ENCODE data around the gene ZNF835. TPM values are rescaled to one million over a fixed set of nuclear protein-coding genes. Genes with fewer than 3 reads are reported as not detected.
A peak's percentile ranks its signal among the peaks of the same experiment; 100 is the strongest.

Gene ZNF835
- total and polyA plus RNA-seq, 2 of the 13 experiments (the other 11 are each of a cell fraction or from before 2014, with no cell fraction given), result not detected

GRCh38 chr19:56637976-56638555 lies 33.5 kb downstream of the ZNF835 start (continued):
- TF ChIP-seq ZBTB44 (CRISPR knock-in tag; IDR thresholded peaks at IDR 0.05) (peak; percentile 100), CEBPG (CRISPR knock-in tag; IDR thresholded peaks at IDR 0.05) (peak; percentile 60), ARNTL (CRISPR knock-in tag; IDR thresholded peaks at IDR 0.05) (peak; percentile 97), MTA1 (CRISPR knock-in tag; IDR thresholded peaks at IDR 0.05; ENCODE audit: borderline replicate concordance) (peak; percentile 63; the same call in 1 of the 2 replicates), ZNF160 (CRISPR knock-in tag; IDR thresholded peaks at IDR 0.05) (peak; percentile 99), FOXM1 (CRISPR knock-in tag; IDR thresholded peaks at IDR 0.05) (peak; percentile 98), PTBP1 (IDR thresholded peaks at IDR 0.05; ENCODE audit: low read depth, low read length, poor library complexity, severe bottlenecking) (no peak), NCOA2 (CRISPR knock-in tag; IDR thresholded peaks at IDR 0.05) (peak; percentile 91), ZNF20 (CRISPR knock-in tag; IDR thresholded peaks at IDR 0.05) (peak; percentile 99), SOX5 (CRISPR knock-in tag; IDR thresholded peaks at IDR 0.05; ENCODE audit: borderline replicate concordance) (peak; percentile 85), SIN3A (IDR thresholded peaks at IDR 0.05; ENCODE audit: borderline replicate concordance, low read depth, low read length) (peak; percentile 99), EZH2 (conservative IDR thresholded peaks at IDR 0.05; ENCODE audit: low read depth, low read length) (no peak), THAP9 (CRISPR knock-in tag; IDR thresholded peaks at IDR 0.05; ENCODE audit: borderline replicate concordance) (peak; percentile 94), ZNF768 (CRISPR knock-in tag; IDR thresholded peaks at IDR 0.05) (peak; percentile 93), JDP2 (CRISPR knock-in tag; IDR thresholded peaks at IDR 0.05; ENCODE audit: borderline replicate concordance) (peak; percentile 98), RNF2 (conservative IDR thresholded peaks at IDR 0.05; ENCODE audit: low read depth) (no peak), ZNF484 (CRISPR knock-in tag; IDR thresholded peaks at IDR 0.05; ENCODE audit: borderline replicate concordance, low read depth) (peak; percentile 98; the same call in 1 of the 2 replicates), RAD21 (CRISPR knock-in tag; IDR thresholded peaks at IDR 0.05) (no peak), MLLT10 (CRISPR knock-in tag; IDR thresholded peaks at IDR 0.05) (peak; percentile 99), ZNF878 (CRISPR knock-in tag; IDR thresholded peaks at IDR 0.05) (peak; percentile 100)
